Skin of body (tissue), 3 donors: ENCODE data around the gene OR8I2. TPM values are rescaled to one million over a fixed set of nuclear protein-coding genes. Genes with fewer than 3 reads are reported as not detected.
"Not testable (repeated sequence)": the region's sequence is repeated elsewhere in the genome, so short reads cannot be mapped to it uniquely, and the experiment has no call there.

Source experiments
- DNase-seq: peaks from one replicate; lab custom pipeline; 2025; lab: John Stamatoyannopoulos, UW
- small RNA-seq: library from RNA; depleted of rRNA; stranded (forward); fragments of <200 nt; gene quantifications from one replicate; pipeline ENCODE3, GENCODE V24; 2014; ENCODE audit warnings: low replicate concordance
- total RNA-seq: library from RNA; depleted of rRNA; stranded (reverse); fragments of >200 nt; gene quantifications from one replicate; pipeline ENCODE4 v1.2.3, GENCODE V29; 2014

OR8I2 gene
- total RNA-seq, result not detected

DNA sequence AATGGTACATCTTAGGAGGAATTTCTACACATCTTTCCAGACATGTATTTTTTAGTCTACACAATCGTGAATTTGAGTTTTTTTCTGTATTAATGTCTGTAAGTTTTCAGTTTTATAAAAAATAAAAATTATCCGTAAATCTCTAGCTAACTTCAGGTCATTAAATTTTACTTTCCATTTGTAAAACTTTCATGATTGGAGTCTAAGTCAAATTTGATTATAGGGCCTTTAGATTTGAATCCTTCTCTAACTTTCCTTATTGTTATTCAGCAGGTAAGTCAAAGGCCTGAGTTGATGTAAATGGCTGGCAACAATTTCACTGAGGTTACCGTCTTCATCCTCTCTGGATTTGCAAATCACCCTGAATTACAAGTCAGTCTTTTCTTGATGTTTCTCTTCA is at the start of gene OR8I2:
OR8I2 (plus strand) TSS at position 301 of the 400 bp plus-strand sequence; CDS start at position 301, 0 bp downstream.
- no peak for DNase-seq

DNA sequence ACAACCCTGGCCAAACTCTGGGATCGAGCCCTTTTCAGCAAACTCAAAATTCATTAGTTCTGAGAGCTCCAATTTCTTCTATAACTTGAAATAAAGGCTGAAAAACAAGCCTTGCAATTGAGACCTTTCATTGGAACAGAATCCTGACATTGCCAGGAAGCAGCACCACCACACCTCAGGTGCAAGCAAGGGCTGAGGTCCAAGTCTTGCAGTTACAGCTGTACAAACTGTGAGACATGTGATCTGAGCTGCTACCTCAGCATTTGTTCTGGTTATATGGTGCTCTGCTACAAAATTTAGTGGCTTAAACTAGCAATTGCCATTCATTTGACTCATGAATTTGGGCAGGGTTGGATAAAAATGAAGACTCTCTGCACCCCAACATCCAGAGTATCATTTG is 47.6 kb upstream of the OR8I2 start:
- no peak for DNase-seq

GRCh38 chr11:56048480-56048879 is 44.6 kb upstream of the OR8I2 start:
- DNase-seq, result no peak

GRCh38 chr11:56049487-56049886 is 43.6 kb upstream of the OR8I2 start:
- no peak for DNase-seq

DNA sequence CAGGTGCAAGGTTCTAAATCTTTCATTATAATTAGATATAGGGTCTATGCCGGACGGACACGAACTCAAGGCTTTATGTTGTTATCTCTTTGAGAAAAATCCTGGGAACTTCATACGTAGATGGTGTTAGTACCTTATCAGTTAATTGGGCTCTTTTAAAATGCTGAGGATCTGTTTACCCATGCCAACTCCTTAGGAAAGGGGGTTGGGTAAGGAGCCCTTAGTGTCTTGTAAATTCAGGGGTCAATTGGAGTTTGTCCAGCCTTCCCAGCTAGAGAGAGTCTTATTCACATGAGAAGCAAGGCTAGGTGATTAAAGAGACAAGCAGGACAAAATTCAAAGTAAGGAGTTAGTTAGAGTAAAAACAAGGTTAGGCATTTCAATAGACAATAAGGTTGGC is 36.7 kb upstream of the OR8I2 start:
- DNase-seq, result not testable (repeated sequence)

DNA sequence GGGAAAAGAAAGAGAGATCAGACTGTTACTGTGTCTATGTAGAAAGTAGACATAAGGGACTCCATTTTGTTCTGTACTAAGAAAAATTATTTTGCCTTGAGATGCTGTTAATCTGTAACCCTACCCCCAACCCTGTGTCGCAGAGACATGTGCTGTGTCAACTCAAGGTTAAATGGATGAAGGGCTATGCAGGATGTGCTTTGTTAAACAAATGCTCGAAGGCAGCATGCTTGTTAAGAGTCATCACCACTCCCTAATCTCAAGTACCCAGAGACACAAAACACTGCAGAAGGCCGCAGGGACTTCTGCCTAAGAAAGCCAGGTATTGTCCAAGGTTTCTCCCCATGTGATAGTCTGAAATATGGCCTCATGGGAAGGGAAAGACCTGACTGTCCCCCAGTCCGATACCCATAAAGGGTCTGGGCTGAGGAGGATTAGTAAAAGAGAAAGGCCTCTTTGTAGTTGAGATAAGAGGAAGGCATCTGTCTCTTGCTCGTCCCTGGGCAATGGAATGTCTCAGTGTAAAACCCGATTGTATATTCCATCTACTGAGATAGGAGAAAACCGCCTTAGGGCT is 35.4 kb upstream of the OR8I2 start:
- DNase-seq, result not testable (repeated sequence)

DNA sequence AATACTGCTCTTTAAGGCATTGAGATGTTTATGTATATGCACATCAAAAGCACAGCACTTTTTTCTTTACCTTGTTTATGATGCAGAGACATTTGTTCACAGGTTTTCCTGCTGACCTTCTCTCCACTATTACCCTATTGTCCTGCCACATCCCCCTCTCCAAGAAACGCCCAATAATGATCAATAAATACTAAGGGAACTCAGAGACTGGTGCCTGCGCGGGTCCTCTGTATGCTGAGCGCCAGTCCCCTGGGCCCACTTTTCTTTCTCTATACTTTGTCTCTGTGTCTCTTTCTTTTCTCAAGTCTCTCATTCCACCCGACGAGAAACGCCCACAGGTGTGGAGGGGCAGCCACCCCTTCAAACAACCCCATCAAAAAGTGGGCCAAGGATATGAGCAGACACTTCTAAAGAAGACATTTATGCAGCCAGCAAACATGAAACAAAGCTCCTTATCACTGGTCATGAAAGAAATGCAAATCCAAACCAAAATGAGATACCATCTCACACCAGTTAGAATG is 34.8 kb upstream of the OR8I2 start:
- DNase-seq, result not testable (repeated sequence)

DNA sequence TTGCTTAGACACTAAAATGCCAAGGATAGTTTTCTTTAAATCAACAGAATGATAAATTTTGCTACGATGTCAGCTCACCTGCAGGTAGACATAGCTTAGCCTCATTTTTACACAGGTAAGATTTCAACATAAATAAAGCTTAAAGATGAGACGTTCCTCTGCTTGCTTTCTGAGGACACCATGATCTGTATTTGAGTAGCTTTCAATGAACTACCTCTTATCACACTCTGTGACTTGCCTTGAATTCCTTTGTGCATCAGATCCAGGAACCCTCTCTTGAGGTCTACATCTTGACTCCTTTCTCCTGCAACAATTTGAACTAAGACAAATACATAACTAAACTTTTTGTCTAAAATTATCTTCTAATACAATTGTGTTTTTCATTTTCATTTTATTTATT is 26.1 kb upstream of the OR8I2 start:
- DNase-seq, result no peak

DNA sequence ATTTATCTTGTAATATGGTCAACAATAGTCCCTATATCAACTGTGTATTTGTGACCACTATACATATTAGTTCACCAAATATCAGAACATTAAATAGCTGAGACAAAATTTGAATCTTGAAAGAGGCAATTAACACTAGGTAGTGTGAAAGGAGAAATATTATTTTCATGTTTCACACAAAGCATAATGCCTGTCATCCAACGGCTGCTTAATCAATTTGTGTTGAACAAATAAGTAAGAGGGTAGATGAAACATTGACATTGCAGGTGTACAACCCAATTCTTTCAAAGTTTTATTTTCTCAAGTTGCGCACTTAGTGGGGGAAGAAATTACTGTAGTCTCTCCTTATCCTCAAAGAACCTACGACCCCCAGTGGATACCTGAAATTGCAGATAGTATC is 3.4 kb upstream of the OR8I2 start:
- no peak for DNase-seq

- no peak for DNase-seq
Observed at GRCh38 chr11:56103210-56103737, 10.2 kb downstream of the OR8I2 start, which contains the start of gene OR8H2. Gene OR8H2 (plus strand): TSS chr11:56103687. CDS start chr11:56105043, 1,356 bp downstream.

GRCh38 chr11:56122073-56122472 is 29.0 kb downstream of the OR8I2 start, which contains the start of gene OR8H3:
Gene OR8H3 (plus strand): TSS chr11:56122373. CDS start chr11:56122373, 0 bp downstream.
- no peak for DNase-seq

GRCh38 chr11:56140151-56140661 is 47.1 kb downstream of the OR8I2 start, which contains the start of gene OR8J3:
Gene OR8J3 (minus strand): TSS chr11:56140201. CDS start chr11:56137718, 2,483 bp downstream.
- DNase-seq, result no peak

GRCh38 chr11:56143681-56144080 is 50.6 kb downstream of the OR8I2 start:
- DNase-seq, result not testable (repeated sequence)

Small RNAs within 50 kb of the gene (small RNA-seq; reads per million reads assigned to genes)
- not detected for gene OR8I4P

Other genes with a start within 250 kb of the OR8I2 start
- gene TRIM51, start 210.0 kb upstream of the OR8I2 start, total RNA-seq, result not detected
- not detected for gene OR5W2, start 178.7 kb upstream of the OR8I2 start, total RNA-seq
- not detected for gene OR5I1, start 156.9 kb upstream of the OR8I2 start, total RNA-seq
- gene OR10AG1, start 123.4 kb upstream of the OR8I2 start, total RNA-seq, result not detected
- not detected for gene OR5F1, start 98.7 kb upstream of the OR8I2 start, total RNA-seq
- gene OR5AS1, start 65.7 kb upstream of the OR8I2 start, total RNA-seq, result not detected
- gene OR8H2, start 10.4 kb downstream of the OR8I2 start, total RNA-seq, result not detected
- gene OR8H3, start 29.1 kb downstream of the OR8I2 start, total RNA-seq, result not detected
- gene OR8J3, start 46.9 kb downstream of the OR8I2 start, total RNA-seq, result not detected
- gene OR8K5, start 67.0 kb downstream of the OR8I2 start, total RNA-seq, result not detected
- gene OR5J2, start 83.3 kb downstream of the OR8I2 start, total RNA-seq, result not detected
- gene OR5T2, start 140.9 kb downstream of the OR8I2 start, total RNA-seq, result not detected
- not detected for gene OR5T3, start 158.9 kb downstream of the OR8I2 start, total RNA-seq
- gene OR5T1, start 180.8 kb downstream of the OR8I2 start, total RNA-seq, result not detected
- not detected for gene OR8H1, start 198.9 kb downstream of the OR8I2 start, total RNA-seq
- not detected for gene OR8K3, start 221.8 kb downstream of the OR8I2 start, total RNA-seq